ENCODE results near the gene TCTN2. TPM values are rescaled to one million over a fixed set of nuclear protein-coding genes. Genes with fewer than 3 reads are reported as not detected.

Gene TCTN2
- total and polyA plus RNA-seq, 2 of the 8 experiments (the other 6 are each of a cell fraction or from before 2014, with no cell fraction given) = 7.5 to 8.4 TPM

DNA sequence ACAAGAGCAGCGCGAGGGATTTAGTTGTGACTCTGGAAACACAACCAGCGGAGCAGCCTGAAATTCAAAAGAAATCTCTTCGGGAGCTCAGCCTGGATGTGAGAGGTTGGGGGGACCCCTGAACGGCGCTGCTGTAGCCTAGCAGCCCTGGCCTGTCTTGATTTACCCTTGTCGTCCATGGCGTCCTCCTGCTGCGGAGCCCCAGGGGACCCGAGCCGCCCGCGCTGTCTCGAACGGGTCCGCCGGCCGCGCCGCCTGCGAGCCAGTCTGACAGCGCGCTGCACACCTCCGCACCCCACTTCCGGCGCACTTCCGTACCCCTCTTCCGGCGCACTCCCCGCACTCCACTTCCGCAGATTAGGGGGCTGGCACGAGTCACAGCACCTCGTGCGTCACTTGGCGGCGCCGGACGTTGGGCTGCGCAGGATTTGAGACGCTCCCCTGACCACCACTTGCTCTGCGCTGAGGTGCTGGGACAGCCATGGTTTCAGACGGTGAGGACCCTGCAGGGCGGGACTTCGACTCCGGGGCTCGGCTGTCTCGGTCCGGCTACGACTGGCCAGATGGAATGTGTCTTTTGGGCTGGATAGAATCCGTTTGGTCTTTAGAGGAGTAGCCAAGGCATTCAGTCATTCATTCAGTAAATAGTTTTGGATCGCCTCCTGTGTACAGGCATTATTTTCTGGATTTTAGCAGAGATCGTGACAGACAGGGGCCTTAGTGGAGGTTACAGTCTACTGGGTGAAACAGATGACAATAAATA, 37.4 kb upstream of the TCTN2 start, which contains the start of the genes EIF2B1 and GTF2H3 (continued):
- TF ChIP-seq KDM5A (IDR thresholded peaks at IDR 0.05; ENCODE audit: low read length) (peak; percentile 84), CHD1 (IDR thresholded peaks at IDR 0.05; ENCODE audit: low read depth, low read length) (no peak), SIN3A (conservative IDR thresholded peaks at IDR 0.05 in 1 of 2, IDR thresholded peaks at IDR 0.05 in 1 of 2; ENCODE audit: low read depth in 1 of 2, low read length in 2 of 2) (peak; percentile 98 to 99), BACH1 (IDR thresholded peaks at IDR 0.05; ENCODE audit: low read length) (no peak), CBX8 (IDR thresholded peaks at IDR 0.05; ENCODE audit: borderline replicate concordance, low read depth, low read length) (no peak), CREB1 (IDR thresholded peaks at IDR 0.05) (peak; percentile 100), CEBPB (IDR thresholded peaks at IDR 0.05; ENCODE audit: low read depth, low read length) (no peak), PHF8 (conservative IDR thresholded peaks at IDR 0.05; ENCODE audit: low read depth, low read length) (peak; percentile 96), RBBP5 (IDR thresholded peaks at IDR 0.05; ENCODE audit: borderline replicate concordance, low read depth, low read length) (0 out of 2 replicates have a peak, but pooled peaks have one; percentile 67), RFX5 (IDR thresholded peaks at IDR 0.05; ENCODE audit: borderline replicate concordance, low read depth, low read length) (no peak), SRF (IDR thresholded peaks at IDR 0.05; ENCODE audit: low read depth, low read length) (peak; percentile 95), SIRT6 (IDR thresholded peaks at IDR 0.05; ENCODE audit: low read length) (no peak), SP1 (IDR thresholded peaks at IDR 0.05; ENCODE audit: low read depth, low read length) (peak; percentile 67; the same call in 1 of the 2 replicates), EGR1 (IDR thresholded peaks at IDR 0.05; ENCODE audit: borderline replicate concordance, low read depth, low read length) (peak; percentile 95), GTF2F1 (IDR thresholded peaks at IDR 0.05; ENCODE audit: borderline replicate concordance, low read depth, low read length) (peak; percentile 71; the same call in 1 of the 2 replicates)
- TF ChIP-seq, protein P1, sequence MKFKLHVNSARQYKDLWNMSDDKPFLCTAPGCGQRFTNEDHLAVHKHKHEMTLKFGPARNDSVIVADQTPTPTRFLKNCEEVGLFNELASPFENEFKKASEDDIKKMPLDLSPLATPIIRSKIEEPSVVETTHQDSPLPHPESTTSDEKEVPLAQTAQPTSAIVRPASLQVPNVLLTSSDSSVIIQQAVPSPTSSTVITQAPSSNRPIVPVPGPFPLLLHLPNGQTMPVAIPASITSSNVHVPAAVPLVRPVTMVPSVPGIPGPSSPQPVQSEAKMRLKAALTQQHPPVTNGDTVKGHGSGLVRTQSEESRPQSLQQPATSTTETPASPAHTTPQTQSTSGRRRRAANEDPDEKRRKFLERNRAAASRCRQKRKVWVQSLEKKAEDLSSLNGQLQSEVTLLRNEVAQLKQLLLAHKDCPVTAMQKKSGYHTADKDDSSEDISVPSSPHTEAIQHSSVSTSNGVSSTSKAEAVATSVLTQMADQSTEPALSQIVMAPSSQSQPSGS (IDR thresholded peaks at IDR 0.05; ENCODE audit: low read length) = 0 out of 2 replicates have a peak, but pooled peaks have one; percentile 58
- TF ChIP-seq, protein P2, sequence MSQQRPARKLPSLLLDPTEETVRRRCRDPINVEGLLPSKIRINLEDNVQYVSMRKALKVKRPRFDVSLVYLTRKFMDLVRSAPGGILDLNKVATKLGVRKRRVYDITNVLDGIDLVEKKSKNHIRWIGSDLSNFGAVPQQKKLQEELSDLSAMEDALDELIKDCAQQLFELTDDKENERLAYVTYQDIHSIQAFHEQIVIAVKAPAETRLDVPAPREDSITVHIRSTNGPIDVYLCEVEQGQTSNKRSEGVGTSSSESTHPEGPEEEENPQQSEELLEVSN (IDR thresholded peaks at IDR 0.05) = peak; percentile 56
- TF ChIP-seq, protein P3, sequence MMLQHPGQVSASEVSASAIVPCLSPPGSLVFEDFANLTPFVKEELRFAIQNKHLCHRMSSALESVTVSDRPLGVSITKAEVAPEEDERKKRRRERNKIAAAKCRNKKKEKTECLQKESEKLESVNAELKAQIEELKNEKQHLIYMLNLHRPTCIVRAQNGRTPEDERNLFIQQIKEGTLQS (IDR thresholded peaks at IDR 0.05; ENCODE audit: insufficient read depth, low read depth, low read length) = peak; percentile 98

Data from H1 (cell line).